AML-193 (cell line): ENCODE data around the gene P2RX6.

Experiments
- DNase-seq, 2 experiments: peaks; one replicate each; lab custom pipeline; 2025; lab: John Stamatoyannopoulos, UW

P2RX6 gene

GRCh38 chr22:21074102-21074715, 59.2 kb downstream of the P2RX6 start:
- peak; percentile 53 to 64 for DNase-seq

- DNase-seq, result no peak
These were observed 60.7 kb downstream of the P2RX6 start for GRCh38 chr22:21075516-21076138.

GRCh38 chr22:21076912-21077625, 62.1 kb downstream of the P2RX6 start:
- DNase-seq, result no peak
